Measurements from ENCODE around the gene SCN4A. TPM values are rescaled to one million over a fixed set of nuclear protein-coding genes. Genes with fewer than 3 reads are reported as not detected.
A peak's percentile ranks its signal among the peaks of the same experiment; 100 is the strongest.

The SCN4A gene
- total and polyA plus RNA-seq, 2 of the 13 experiments (the other 11 are each of a cell fraction or from before 2014, with no cell fraction given), result 0.02 to 0.03 TPM

DNA sequence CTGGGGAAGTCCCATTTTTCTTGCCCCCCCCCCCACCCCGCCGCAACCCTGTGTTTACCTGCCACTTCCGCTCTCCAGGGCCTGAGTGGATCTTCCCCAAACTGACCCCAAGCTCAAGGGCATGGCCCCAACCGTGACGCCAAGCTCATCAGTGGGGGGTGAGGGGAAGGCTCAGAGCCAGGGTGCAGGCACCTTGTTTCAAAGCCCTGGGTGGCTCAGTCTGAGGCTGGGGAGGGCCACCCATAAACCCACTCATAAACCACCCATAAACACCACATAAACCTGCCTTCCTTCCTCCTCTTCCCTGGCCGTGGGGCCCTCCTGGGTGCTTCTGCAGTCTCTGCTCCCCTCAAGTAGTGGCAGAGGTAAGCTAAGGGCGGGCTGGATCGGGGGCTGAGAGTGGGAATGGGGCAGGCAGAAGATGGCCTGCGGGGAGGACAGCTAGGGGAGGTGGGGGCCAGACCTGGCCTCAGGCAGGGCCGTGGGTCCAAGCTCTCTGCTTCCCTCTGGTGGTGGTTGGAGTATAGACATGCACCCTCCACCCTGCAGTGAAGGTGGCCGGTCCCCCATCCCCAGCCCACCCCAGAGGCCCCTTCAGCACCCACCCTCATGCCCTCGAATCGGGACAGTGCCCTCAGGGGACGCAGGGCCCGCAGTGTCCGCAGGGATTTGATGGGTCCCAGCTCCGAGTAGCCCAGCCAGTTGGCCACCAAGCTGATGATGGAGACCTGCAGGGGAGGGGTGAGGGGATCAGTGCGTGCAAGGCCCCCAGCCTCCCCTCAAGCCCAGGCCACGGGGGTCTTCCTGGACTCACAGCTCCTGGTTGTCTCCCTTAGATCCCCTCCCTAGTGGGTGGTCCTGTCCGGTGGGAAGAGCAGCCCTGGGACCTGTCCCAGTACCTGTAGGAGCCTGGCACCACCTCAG lies 26.0 kb downstream of the SCN4A start (continued):
- TF ChIP-seq MXD3 (CRISPR knock-in tag; IDR thresholded peaks at IDR 0.05) (no peak), HOMEZ (CRISPR knock-in tag; IDR thresholded peaks at IDR 0.05; ENCODE audit: low read depth) (no peak), CCDC6 (CRISPR knock-in tag; IDR thresholded peaks at IDR 0.05) (no peak), KDM6A (CRISPR knock-in tag; IDR thresholded peaks at IDR 0.05; ENCODE audit: low read depth) (no peak), ZNF780A (CRISPR knock-in tag; IDR thresholded peaks at IDR 0.05) (no peak), SRSF1 (optimal IDR thresholded peaks at IDR 0.05; ENCODE audit: low read depth, low read length) (no peak), ETS1 (CRISPR knock-in tag; IDR thresholded peaks at IDR 0.05) (no peak), ZNF740 (CRISPR knock-in tag; IDR thresholded peaks at IDR 0.05) (no peak), PAF1 (CRISPR knock-in tag; IDR thresholded peaks at IDR 0.05) (no peak), ZNF556 (CRISPR knock-in tag; IDR thresholded peaks at IDR 0.05; ENCODE audit: borderline replicate concordance) (peak; percentile 69; the same call in 1 of the 2 replicates), ZNF354B (CRISPR knock-in tag; IDR thresholded peaks at IDR 0.05) (no peak), KDM5A (IDR thresholded peaks at IDR 0.05; ENCODE audit: borderline replicate concordance, low read length) (no peak), TAF15 (IDR thresholded peaks at IDR 0.05; ENCODE audit: low read depth, low read length, poor library complexity, severe bottlenecking) (no peak), ZNF136 (CRISPR knock-in tag; IDR thresholded peaks at IDR 0.05; ENCODE audit: low read depth) (no peak), ZNF891 (CRISPR knock-in tag; IDR thresholded peaks at IDR 0.05) (no peak), TEAD2 (CRISPR knock-in tag; IDR thresholded peaks at IDR 0.05) (no peak), FOXA3 (CRISPR knock-in tag; IDR thresholded peaks at IDR 0.05) (no peak), ZIK1 (CRISPR knock-in tag; IDR thresholded peaks at IDR 0.05; ENCODE audit: borderline replicate concordance, low read depth) (no peak), FOSL2 (CRISPR knock-in tag; IDR thresholded peaks at IDR 0.05) (no peak), ZNF670 (CRISPR knock-in tag; IDR thresholded peaks at IDR 0.05; ENCODE audit: borderline replicate concordance) (0 out of 2 replicates have a peak, but pooled peaks have one; percentile 23), ZNF296 (CRISPR knock-in tag; conservative IDR thresholded peaks at IDR 0.05) (no peak)
- TF ChIP-seq, protein P1, sequence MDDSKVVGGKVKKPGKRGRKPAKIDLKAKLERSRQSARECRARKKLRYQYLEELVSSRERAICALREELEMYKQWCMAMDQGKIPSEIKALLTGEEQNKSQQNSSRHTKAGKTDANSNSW (CRISPR knock-in tag; IDR thresholded peaks at IDR 0.05; ENCODE audit: borderline replicate concordance), result no peak
- TF ChIP-seq, protein P2, sequence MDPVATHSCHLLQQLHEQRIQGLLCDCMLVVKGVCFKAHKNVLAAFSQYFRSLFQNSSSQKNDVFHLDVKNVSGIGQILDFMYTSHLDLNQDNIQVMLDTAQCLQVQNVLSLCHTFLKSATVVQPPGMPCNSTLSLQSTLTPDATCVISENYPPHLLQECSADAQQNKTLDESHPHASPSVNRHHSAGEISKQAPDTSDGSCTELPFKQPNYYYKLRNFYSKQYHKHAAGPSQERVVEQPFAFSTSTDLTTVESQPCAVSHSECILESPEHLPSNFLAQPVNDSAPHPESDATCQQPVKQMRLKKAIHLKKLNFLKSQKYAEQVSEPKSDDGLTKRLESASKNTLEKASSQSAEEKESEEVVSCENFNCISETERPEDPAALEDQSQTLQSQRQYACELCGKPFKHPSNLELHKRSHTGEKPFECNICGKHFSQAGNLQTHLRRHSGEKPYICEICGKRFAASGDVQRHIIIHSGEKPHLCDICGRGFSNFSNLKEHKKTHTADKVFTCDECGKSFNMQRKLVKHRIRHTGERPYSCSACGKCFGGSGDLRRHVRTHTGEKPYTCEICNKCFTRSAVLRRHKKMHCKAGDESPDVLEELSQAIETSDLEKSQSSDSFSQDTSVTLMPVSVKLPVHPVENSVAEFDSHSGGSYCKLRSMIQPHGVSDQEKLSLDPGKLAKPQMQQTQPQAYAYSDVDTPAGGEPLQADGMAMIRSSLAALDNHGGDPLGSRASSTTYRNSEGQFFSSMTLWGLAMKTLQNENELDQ (CRISPR knock-in tag; IDR thresholded peaks at IDR 0.05; ENCODE audit: borderline replicate concordance), result no peak

Data from HepG2 (cell line).